Putamen (tissue), 1 donor: ENCODE results near the gene NAPEPLD.

ENCODE experiments used
- DNase-seq: peaks from one replicate; pipeline ENCODE4 v3.0.0-alpha.2; 2016; ENCODE audit warnings: low spot score

Gene NAPEPLD

DNA sequence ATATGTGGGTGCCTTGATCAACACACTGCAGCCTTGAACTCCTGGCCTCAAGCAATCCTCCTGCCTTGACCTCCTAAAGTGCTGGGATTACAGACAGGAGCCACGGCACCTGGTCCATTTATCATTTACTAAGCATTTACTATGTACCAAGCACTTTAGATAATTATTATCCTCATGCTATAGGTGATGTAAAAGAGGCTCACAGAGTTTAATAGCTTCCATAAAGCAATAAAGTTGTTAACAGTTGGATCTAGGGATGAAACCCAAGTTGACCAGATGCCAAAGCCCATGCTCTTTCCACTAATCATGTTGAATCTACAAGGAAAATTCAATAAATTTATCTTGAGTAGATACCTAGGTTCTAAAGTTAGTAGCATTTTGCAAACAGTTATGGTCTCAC, 5.0 kb downstream of the NAPEPLD start:
- DNase-seq, result no peak

DNA sequence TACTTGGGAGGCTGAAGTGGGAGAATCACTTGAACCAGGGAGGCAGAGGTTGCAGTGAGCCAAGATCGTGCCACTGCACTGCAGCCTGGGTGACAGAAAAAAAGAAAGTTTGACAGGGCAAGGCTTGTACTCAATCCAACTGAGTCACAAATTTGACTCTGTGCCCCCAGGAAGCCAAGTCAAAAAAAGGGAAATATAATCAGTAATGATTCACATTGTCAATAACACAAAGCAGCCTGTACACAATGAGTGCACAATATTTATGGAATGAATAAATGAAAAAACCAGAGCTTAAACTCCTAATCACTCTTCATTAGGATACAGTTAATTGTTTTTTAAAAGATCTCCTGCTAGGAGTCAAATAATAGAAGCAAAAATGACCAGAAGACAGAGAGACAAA, 6.4 kb downstream of the NAPEPLD start:
- no peak for DNase-seq

DNA sequence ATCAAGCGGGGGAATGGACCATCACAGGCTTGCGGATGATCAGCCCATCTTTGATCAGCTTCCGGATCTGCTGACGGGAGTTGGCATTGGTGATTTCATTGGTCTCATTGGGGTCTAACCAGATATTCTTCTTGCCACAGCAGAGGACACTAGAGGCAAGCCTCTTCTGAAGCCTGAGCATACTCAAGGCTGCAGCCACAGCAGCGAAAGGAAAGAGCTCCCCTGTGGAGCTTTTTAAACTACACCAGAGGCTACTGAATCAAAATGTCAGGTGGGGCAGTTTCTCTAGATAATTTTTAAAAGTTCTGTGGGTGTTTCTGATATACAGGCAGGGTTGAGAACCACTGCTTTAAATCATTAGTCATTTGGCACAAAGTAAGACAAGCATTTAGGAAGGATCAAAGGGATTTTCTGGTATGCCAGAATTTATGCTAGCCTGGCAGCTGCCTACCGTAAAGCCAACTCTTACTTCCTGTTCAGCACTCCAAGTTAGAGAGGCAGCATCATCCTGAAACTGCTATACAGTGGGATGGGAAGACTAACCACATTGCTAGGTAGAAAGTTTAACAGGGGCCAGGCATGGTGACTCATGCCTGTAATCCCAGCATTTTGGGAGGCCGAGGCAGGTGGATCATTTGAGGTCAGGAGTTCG, 7.0 kb downstream of the NAPEPLD start:
- no peak for DNase-seq

DNA sequence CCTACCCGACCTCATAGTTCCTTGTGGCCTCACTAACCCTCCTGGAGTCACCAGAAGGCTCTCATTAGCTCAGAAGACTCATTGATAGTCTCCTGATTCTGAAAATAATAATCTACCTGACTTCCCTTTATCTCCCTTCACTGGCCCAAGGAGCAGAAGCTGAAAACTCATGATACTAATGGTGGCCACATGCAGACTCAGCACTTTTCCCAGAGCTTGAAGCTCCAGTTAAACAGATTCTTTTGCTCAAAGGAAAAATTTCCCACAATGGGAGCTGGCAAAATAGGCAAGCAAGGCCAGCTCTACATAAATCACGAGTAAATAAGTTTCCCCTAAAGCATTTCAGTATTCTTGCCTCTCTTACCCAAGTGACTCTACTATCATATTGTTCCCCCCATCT, 8.2 kb downstream of the NAPEPLD start:
- DNase-seq, result no peak

DNA sequence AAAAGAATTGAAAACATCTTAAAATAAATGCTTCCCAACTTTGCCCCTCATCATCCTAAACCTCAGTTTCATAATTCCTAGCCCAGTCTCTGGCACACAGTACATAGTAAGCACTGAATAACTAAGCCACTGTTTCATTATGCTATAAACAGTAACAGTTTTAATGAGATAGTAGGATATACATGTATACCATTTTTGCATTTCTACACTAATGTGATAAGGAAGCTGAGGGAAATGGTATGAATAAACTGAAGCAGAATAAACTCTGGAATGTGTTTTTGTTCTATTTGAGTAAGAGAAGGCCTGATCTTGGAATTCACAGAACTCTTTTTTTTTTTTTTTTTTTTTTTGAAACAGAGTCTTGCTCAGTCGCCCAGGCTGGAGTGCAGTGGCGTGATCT, 8.8 kb downstream of the NAPEPLD start:
- DNase-seq, result no peak

DNA sequence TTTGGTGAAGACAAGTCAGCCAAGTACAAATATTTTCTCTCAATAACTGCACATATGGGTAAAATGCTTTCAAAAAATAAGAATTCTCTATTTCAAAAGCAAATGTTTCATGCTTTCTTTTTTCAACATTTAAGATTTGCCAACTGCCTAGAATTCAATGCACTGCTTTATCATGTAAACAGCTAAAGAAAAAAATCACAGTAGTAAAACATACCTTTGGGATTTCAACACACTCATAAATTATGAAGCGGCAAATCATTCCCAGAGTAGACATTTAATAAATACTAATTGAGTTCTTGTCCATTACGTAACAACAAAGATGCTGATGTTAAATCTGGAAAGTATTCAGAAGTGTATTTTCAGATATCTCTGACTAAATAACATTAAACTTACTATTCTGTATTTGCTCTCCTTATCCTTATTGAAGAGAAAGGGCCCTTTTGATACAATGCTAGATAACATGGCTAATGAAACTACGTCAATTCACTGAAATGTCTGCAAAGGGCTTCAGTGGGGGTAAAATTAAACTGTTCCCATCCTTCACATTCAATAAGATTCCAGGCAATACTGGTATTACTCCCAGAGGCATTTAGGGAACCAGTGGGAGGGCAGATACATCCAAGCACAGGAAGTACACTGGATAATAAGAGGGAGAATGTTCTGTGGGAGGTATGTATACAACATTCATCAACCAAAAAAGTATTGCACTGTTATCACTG, 13.9 kb downstream of the NAPEPLD start:
- no peak for DNase-seq

DNA sequence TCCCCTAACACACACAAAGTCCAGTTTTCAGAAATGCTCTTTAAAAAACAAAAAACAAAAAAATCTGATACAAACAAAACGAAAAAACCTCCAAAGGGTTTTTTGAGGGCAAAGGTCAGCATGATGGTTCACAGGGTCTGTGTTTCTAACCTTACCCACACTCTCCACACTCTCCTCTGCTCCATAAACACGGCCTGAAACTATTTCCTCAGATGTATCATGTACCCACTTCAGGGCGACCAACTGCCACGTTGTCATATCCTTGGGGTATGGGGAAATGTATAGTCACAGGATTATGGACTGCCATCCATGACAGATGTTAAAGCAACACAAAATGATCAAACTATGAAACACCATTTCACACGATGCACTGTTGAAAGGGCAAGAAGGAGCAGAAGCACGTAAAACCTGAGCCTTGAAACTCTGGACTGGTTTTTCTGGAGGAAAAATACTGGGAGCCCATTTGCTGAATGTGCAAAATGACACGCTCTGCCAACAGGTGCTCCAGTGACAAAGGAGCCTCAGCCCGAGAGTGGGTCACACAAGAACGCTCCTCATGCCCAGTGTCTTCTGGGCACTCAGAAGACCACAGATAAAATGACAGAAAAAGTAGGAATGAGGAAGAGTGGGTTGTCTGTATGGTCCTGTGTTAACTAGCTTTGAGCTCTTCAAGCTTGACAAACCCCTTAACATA, 15.8 kb downstream of the NAPEPLD start:
- no peak for DNase-seq

DNA sequence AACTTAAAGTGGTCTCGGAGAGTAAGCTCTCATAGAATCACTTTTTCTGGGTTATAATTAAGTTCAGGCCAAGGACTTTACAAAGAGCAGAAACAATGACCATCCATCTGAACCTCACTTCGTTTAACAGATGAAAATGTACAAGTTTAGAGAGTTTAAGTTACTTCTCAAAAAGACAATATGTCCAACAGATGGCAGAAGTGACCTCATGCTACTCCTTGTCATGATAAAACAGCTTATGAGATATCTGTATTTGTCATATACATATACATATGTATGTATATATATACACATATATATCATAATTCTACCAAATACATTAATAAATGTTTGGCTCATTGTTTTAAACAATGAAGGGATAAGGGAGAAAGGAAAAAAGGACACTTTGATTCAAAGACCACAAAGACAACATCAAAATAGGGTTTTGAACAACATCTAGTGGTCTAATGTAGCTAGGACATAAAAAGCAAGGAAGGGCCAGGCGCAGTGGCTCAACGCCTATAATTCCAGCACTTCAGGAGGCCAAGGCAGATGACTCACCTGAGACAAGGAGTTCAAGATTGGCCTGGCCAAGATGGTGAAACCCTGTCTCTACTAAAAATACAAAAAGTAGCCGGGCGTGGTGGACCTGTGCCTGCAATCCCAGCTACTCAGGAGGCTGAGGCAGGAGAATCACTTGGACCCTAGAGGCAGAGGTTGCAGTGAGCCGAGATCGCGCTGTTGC, 17.8 kb downstream of the NAPEPLD start:
- no peak for DNase-seq

DNA sequence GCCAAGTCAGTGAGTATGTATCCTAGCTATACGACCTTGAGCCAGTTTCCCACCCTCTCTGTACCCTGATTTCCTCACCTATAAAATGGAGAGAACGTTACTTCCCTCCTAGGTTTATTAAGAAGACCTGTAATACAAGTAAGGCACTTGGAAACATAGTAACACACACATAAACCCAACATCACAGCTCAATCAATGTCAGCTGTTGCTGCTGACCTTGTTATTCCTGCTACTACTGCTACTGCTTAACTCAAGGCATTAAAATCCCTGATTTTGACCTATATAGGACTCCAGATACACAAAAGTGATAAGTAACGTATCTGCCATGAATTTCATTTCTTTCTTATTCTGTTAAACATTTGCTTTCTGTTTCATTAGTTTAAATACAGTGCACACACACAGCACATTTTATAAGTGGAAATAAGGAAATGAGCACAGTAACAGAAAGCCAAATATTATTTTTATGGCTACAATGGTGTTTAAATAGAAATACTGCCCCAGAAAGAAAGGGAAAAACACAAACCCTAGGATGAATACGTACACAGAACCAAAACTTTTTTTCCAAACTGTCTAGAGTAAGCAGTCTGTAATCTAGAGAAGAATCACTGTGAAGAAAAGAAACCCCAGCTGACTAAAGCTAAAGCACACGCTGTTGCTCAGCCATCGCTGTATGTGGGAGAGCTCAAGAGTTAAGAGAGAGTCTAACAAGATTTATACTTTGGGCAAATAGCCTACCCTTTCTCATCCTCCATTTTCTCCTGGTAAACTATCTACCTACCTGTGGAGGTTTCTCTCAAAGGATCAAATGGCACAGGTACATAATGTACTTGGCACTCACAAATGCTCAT, 19.0 kb downstream of the NAPEPLD start:
- DNase-seq, result no peak

DNA sequence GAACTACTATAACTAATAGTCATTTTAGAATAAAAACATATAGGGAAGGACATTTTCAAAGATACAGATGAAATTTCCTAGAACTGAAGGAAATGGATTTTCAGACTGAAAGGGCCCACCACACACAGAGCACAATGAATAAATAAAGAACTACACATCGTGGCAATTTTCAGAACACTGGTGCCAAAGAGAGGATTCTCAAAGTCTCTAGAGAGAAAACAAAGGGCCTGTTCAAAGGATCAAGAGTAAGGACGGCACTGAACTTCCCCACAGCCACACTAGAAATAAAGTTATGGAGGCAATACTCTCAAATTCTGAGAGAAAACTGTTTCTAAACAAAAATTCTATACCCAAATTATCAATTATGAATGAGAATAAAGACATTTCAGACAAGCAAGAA, 21.9 kb downstream of the NAPEPLD start:
- peak; percentile 86 for DNase-seq

DNA sequence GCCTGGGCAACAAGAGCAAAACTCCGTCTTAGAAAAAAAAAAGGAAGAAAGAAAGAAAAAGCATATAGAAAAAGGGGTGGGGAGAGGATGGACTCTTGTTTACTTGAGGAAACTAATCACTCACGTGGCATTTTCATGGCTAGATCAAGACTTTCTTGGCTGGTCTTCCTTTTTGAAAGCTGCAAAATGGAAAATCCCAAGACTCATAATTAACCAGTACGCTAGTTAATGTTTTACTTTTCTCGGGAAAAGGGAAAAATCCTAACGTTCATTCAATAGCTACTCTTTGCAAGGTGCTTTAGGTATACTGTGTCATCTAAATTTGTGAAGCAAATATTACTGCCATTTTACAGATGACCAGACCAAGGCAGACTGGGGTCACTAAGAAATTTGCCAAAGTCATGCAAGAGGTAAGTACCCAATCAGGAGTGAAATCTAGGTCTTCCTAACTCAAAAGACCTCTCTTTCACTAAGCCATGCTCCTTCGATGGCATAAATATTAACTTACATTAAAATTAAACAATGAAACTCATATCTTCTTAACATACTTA, 24.4 kb downstream of the NAPEPLD start:
- no peak for DNase-seq

DNA sequence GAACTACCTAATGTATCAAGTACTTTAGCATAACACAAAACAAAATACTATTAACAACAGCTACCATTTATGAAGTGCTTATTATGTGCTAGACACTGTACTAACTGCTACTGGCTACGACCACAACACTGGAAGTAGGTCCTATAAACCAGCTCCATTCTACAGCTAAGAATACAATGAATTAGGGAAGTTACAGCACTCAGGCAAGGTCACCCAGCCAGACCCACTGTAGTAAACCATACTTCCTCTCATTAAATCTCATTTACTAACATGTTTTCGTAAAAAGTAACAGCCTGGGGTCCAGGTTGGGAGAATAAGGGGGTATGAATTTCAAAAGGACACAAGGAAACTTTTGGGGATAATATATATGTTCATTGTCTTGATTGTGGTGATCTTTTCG, 25.4 kb downstream of the NAPEPLD start:
- DNase-seq, result no peak

DNA sequence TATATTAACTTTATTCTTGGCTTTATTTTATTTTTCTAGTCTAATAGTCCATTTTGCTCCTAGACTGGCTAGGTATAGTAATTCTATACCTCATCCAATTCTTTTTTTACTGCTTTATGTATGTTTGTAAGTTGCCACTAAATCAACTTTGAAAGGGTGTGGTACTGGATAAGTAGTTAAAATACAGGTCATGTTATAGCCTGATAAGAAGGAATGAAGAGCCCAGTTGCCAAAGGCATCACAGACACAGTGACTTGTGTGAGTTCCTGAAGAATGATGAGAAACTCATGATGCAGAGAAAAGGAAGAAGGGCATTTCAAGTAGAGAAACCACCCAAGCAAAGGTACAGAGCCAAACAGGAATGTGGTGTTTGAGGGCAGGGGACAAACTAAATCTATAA, 27.3 kb downstream of the NAPEPLD start:
- no peak for DNase-seq

DNA sequence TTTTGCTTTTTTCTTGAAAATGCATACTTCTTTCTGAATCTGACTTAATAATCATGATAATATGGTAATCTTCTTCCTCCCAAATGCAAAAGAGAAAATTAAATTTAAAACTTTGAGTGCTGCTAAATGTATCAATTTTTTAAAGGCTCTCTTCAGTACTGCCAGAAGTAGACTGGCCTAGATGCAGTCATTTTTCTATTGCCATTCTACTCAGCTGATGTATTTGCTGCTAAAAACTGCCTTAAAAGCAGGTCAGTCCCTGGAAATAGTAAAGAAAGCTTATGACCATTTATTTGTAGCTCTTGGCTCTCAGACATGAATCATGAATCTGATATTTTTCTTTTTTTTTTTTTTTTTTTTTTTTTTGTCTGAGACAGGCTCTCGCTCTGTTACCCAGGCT, 28.5 kb downstream of the NAPEPLD start:
- DNase-seq, result no peak

DNA sequence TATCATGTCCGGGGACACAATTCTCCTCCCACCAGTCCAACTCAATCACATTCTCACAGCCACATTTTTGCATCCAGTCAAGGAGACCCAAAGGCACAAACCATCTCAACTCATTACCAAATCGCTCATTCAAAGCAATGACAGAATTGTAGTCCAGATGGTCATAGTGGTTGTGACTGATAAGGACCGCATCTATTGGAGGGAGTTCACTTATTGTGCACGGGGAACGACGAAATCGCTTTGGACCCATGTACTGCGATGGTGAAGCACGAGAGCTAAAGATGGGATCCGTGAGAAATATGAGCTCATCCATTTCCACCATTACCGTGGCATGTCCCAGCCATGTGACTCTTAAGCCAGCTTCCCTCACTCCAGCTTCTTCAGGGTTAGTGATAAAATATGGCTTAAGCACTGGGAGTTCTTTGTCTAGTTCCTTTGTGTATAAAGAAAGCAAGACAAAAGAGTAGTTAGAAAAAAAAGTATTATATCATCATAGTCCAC, 29.1 kb downstream of the NAPEPLD start:
- DNase-seq, result no peak

DNA sequence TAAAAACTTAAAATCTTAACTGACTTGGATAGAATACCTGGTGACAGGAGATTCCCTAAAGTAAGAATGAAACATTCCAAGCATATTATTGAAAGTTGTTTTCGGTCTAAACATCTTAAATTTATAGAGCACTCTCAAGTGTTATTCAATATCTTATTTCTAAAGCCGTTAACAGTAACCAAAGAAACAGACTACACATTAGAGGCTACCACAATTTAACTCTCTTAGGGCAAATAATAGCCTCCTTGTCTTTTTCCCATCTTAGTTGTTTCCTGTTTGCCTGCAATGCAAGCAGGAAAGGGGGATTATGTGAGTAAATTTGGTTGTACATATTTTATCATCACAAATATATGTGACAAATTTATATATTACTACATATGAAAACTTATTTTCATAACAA, 31.4 kb downstream of the NAPEPLD start:
- DNase-seq, result no peak

DNA sequence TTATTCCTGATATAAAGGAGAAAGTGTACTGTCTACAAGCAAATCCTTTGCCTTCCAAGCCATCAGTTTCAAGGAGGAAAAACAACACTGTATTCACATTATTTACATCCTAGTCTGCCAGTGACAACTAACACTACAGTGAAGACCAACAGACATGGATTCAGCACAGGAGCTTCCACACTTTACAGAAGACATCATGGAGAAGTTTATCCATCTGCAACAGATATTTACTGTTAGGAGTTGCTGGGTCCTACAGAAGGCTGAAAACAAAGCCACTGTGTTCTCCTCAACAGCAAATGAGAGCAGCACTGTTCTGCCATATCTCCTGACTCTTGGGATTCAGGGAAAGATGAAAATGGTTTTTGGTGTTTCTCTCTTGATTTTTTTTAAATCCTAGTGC, 31.9 kb downstream of the NAPEPLD start:
- DNase-seq, result peak; percentile 78

DNA sequence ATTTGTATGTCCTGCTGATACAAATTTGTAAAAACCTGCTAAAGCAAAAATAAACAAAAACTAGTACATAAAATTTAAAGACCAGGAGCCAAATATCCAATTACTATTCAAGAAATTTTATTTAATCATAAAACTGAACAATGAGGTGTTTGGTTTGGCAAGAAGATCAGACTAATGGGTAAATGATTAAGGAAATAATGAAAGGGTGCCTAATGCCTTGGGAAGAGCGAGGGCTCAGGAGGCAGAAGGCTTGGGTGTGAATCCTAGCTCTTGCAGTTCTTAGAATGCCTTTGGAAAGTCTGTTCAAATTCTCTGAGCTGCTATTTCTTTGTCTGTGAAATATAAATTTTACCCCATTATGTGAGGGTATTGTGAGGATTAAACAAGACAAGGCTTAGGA, 32.4 kb downstream of the NAPEPLD start:
- peak; percentile 24 for DNase-seq

DNA sequence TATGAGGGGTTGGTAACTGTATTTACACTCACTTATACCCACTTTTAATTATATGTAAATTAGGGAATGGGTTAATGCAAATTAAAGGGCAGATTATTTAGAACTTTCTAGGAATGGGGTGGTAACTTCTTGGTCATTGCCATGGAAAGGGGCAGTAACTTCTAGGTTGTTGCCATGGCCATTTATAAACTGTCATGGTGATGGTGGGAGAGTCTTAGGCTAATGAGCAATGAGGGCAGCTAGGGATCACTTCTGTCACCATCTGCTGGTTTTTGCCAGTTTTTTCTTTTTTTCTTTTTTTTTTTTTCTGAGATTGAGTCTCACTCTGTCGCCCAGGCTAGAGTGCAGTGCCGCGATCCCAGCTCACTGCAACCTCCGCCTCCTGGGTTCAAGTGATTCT, 33.1 kb downstream of the NAPEPLD start:
- no peak for DNase-seq

DNA sequence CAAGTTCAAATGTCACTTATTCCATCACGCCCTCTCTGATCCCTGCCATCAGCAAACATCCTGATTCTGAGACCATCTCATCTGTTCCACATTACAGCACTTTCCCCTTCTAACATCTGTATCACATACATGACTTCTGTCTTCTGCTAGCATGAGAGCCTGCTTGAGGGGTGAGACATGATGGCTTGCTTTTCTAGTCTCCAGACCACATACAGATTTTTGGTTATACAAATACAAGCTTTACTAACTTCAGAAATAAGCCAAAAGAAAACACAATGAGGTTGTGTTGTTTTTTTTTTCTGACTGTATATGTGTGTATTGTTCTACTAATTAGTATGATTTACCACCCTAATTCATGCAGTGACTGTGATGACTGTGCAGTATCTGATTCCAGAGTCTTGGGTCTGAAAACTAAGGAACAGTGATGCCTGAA, 34.3 kb downstream of the NAPEPLD start:
- peak; percentile 59 for DNase-seq

DNA sequence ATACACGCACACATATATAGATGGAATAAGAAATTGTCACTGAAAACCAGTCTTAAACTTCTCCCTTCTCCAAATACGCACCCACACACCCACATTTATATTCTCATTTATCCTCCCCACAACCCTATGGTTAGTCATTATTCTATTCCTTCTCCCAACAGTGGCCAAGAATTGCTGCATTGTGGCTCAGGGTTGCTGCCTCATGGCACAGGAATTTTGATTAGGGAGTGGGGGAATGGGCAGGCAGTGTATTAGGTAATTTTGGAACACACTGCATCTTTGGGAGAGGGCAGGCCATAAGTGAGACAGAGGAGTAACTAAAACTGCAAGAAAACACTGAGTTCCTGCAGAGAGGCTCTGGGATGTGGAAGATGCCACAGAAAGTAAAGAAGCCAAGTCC, 35.7 kb downstream of the NAPEPLD start:
- DNase-seq, result no peak
